ENCODE data around the gene NUP50.

The NUP50 gene

DNA sequence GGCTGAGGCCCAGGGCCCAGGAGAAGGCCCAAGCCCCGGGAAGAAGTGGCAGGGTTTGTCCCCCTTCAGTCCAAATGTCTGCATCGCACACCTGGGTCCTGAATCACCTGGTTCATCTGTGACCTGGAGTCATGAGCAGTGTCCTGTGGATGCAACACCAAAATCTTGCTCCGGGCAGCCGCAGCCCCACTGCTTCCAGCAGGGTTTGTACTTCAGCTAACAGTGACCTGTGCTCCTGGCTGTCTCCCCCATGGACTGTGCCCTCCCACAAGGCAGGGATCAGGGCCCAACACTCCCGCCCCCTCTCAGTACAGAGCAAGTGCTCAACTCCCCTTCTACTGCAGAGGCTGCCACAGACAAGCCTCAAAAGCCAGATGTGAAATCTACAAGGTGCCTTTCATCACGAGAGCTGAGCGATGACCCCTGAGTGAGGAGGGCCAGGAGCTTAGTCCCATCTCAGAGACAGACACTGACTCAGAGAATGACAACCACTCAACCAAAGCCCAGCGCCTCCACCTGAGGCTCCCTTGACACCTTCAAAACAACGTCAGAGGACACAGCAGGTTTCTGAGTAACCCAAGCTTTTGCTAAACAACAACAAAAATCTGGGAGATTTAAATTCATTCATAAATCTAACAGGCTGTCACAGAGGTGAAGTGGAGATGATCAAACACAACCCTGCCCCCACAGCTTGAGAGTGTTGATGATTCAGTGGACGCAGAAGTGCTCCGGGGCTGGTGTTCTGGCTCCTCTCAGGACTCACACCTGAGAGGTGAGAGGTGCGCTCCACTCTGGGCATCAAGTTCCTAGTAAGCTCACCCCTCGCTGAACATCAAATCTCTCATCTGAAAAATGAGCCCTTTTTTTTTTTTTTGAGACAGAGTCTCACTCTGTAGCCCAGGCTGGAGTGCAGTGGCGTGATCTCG lies 73.6 kb downstream of the NUP50 start:
- peaks cover 12% of the 10 kb centered on the region for H3K36me3 Mint-ChIP-seq
- H3K4me1 Mint-ChIP-seq = peaks cover 87% of the 10 kb centered on the region
- H3K4me3 Mint-ChIP-seq = no peak overlapping the region
- peak overlapping the region; percentile 82 for H3K27ac Mint-ChIP-seq
- no peaks in the 10 kb centered on the region for H3K9me3 Mint-ChIP-seq
- H3K27me3 Mint-ChIP-seq = no peaks in the 10 kb centered on the region
- ATAC-seq = no peak

Measured in stimulated activated memory B cell treated with anti-CD40 and anti-IgM and Interleukin-4, amounts not matched to agents 10 μg/mL and 1 μg/mL and 100 μg/mL, for 72 hours (primary cell).